ENCODE results near the gene DYRK1B.

Gene DYRK1B

DNA sequence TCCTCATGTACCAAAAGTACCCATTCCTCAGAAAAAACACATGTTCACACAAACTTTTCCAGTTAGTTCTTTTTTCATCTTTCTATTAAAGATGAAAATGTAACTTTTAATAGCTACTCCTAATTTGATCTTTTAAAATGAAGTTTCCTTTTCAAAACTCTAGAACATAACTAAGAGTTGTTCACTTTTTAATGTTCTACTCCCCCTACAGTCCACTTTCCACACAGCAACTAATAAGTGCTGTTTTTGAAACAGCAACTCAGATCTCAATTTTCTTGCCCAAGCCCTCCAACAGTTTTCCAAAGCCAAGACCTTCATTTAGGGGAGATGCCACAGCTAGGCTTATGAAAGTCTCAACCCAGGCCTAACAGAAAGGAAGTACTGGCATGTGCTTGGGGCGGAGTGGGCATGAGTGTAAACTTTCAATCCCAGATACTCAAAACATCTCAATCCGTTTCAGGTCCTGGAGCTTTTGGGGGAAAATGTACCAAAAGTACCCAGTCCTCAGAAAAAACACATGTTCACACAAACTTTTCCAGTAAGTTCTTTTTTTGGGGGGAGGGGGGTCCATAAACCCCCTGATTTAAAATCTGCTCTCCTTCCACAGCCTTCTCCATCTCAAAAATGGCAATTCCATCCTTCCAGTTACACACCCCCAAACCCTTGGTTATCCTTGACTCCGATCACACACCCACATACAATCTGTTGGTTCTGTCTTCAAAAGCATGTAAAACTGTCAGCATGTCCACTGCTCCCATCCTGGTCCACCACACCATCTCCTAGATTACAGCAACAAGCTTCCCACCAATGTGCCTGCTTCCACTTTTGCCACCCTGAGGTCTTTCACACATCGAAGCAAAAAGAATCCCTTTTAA lies 10.2 kb upstream of the DYRK1B start:
- H3K4me1 Mint-ChIP-seq (ENCODE audit: low read depth): peaks cover 47% of the 10 kb centered on the region
- H3K27me3 Mint-ChIP-seq: no peaks in the 10 kb centered on the region
- peak overlapping the region; percentile 97 for H3K4me3 Mint-ChIP-seq
- no peaks in the 10 kb centered on the region for H3K9me3 Mint-ChIP-seq (ENCODE audit: low read depth)
- H3K27ac Mint-ChIP-seq: peak overlapping the region; percentile 97
- peaks cover 11% of the 10 kb centered on the region for H3K36me3 Mint-ChIP-seq

DNA sequence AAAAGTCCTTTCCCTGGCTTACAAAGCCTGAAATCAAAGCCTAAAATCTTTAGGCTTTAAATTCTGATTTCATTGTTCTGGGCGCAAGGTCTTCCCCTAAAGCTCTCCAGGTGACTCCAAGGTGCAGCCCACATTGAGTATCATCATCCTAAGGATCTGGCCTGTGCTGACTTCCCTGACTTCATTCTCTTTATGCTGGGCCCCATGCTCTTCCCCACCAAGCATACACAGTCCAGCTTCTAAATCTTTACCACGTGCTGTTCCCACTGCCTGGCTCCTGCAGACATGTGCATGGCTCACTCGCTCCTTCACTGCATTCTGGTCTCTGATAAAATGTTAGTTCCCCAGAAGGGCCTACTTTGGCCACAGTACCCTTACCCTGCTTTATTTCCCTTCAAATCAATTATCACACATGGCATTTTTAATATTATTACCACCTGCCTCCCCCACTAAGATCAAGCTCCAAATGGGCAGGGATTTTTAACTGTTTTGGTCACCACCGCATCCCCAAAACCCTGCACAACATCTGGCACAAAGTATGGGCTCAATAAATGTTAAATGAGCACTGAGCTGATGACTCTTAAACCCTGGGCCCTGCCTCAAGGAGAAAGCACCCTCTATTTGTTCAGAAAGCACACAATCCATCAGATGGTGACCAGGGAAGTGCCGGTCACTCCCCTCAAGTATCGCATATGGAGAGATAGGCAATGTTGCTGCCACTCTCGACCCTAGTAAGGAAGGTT lies 8.9 kb upstream of the DYRK1B start:
- Mint-ChIP-seq H3K9me3 (ENCODE audit: low read depth) (no peaks in the 10 kb centered on the region), H3K27me3 (no peaks in the 10 kb centered on the region), H3K4me3 (peak overlapping the region; percentile 46), H3K36me3 (peaks cover 11% of the 10 kb centered on the region), H3K27ac (no peak overlapping the region), H3K4me1 (ENCODE audit: low read depth) (peaks cover 47% of the 10 kb centered on the region)

DNA sequence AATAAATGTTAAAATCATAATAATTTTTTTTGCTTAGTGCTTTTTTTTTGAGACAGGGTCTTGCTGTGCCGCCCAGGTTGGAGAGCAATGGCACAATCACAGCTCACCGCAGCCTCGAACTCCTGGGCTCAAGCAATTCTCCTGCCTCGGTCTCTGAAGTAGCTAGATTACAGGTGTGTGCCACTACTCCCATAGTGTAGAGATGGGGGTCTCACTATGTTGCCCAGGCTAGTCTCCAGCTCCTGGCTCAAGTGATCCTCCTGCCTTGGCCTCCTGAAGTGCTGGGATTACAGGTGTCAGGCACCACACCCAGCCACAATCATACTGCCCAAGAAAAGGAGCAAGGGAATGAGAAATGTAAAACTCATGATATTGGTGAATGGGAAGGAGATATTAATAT lies 7.1 kb upstream of the DYRK1B start:
- Mint-ChIP-seq H3K36me3 (peaks cover 16% of the 10 kb centered on the region), H3K9me3 (ENCODE audit: low read depth) (no peaks in the 10 kb centered on the region), H3K4me1 (ENCODE audit: low read depth) (peaks cover 38% of the 10 kb centered on the region), H3K27me3 (no peaks in the 10 kb centered on the region), H3K27ac (no peak overlapping the region), H3K4me3 (no peak overlapping the region)

DNA sequence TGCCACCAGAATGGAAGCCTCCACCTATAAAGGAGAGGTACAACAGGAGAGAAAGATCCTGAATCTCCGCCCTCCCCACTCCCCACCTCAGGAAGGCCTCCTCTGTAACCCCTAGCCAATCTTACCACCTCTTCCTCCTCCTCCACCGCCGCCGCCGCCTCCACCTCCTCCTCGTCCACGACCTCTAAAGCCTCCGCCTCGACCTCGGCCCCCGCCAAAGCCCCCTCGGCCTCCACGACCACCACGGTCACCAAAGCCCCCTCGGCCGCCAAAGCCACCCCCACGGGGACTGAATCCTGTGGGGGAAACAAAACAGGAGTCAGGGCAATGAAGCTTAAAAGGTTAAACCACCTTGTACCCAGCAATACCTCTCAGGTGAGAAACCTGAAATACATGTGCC lies 6.5 kb upstream of the DYRK1B start:
- Mint-ChIP-seq H3K27me3 (no peaks in the 10 kb centered on the region), H3K27ac (peak overlapping the region; percentile 41), H3K36me3 (peaks cover 16% of the 10 kb centered on the region), H3K4me3 (no peak overlapping the region), H3K4me1 (ENCODE audit: low read depth) (peaks cover 38% of the 10 kb centered on the region), H3K9me3 (ENCODE audit: low read depth) (no peaks in the 10 kb centered on the region)

DNA sequence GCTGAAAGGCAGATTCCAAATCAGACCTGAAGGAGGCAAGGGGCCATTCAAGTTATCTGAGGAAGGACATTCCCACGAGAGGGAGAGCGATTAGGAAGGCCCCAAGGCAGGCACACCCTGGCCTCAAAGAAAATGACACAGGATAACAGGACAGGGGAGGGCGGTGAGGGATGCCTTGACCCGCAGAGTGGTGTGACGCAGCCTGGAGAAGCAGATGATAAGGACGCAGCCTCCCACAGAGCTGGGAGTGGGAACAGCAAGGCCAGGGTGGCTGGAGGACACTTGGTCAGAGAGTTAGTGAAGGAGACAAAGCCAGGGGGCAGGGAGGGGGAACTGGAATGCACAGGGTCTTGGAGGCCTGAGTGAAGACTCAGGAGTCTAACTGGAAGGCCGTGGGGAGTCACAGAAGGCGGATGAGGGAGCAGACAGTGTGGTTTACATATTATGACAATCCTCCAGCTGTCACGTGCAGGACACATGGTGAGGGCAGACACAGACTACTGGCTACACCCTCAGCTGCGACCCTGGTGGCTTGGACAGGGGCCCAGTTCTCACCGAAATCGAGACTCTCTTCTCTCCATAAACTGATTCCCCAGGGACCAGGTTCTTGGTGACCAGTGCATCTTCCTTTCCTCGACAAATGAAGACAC lies 5.8 kb upstream of the DYRK1B start:
- H3K4me1 Mint-ChIP-seq (ENCODE audit: low read depth): peaks cover 34% of the 10 kb centered on the region
- no peaks in the 10 kb centered on the region for H3K27me3 Mint-ChIP-seq
- H3K4me3 Mint-ChIP-seq: no peak overlapping the region
- H3K9me3 Mint-ChIP-seq (ENCODE audit: low read depth): no peaks in the 10 kb centered on the region
- H3K36me3 Mint-ChIP-seq: peaks cover 15% of the 10 kb centered on the region
- H3K27ac Mint-ChIP-seq: no peak overlapping the region

DNA sequence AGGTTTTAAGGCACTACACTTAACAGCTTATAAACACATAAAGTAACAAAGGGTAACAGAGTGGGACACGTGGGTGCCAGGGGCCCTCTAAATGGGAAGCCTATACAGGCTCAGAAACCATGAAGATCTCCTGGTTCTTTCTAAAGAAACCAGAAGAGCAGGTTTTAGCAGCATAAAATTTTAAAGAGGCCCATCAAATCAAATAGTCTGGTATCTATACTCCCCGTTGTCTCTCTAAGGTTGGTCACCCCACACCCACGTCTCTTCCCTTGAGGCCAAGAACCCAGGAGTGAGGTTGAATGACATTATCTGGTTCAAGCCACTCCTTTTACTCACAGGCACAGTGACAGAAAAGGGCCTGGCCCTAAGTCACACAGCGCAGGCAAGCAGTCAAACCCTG lies 4.6 kb upstream of the DYRK1B start:
- Mint-ChIP-seq H3K36me3 (peaks cover 8% of the 10 kb centered on the region), H3K4me1 (ENCODE audit: low read depth) (peaks cover 31% of the 10 kb centered on the region), H3K4me3 (no peak overlapping the region), H3K9me3 (ENCODE audit: low read depth) (no peaks in the 10 kb centered on the region), H3K27ac (no peak overlapping the region), H3K27me3 (no peaks in the 10 kb centered on the region)

DNA sequence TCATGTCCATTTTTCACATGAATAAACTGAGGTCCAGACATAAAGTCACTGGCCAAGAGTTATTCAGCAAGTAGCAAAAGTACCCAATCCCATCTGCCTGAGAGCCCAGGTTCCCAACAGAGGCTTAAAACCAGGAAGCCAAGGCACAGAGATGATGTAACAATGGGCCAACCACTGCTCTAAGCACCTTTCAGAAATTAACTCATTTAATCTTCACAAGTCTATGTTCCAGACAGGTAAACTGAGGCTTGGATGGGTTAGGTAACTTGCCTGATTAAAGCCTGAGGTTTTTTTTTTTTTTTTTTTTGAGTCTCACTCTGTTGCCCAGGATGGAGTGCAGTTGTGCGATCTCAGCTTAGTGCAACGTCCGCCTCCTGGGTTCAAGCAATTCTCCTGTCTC lies 4.0 kb upstream of the DYRK1B start:
- H3K36me3 Mint-ChIP-seq: peaks cover 8% of the 10 kb centered on the region

DNA sequence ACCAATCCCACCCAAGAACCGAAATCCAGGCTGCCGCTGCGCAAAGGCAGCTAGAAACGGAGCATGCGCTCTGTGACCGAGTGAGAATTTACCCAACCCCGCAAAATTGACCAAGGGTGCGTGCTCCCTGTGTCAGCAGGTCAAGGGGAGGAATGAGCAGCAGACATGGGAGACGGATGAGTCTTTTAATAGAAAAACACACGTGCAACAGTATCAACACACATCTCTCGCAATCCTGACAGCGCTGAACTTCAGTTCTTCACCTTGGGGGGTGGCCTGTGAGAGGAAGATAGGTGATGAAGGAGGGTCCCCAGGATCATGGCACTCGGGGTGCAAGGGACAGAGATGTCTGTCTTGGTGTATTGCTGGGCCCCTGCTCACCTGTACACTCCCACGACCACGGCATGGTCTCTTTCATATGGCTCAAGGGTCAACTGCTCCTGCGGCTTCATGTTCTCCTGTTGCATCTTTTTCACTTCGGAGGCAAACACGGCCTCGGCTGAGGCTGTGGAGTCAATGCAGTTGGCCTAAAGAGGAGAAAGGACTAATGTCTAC lies 402 bp upstream of the DYRK1B start:
- no peaks in the 10 kb centered on the region for H3K9me3 Mint-ChIP-seq (ENCODE audit: low read depth)
- peaks cover 24% of the 10 kb centered on the region for H3K4me1 Mint-ChIP-seq (ENCODE audit: low read depth)
- no peaks in the 10 kb centered on the region for H3K27me3 Mint-ChIP-seq
- peaks cover 8% of the 10 kb centered on the region for H3K36me3 Mint-ChIP-seq
- peak overlapping the region; percentile 86 for H3K27ac Mint-ChIP-seq
- peak overlapping the region; percentile 82 for H3K4me3 Mint-ChIP-seq

More for the DNA sequence above, 4.0 kb upstream of the DYRK1B start:
- Mint-ChIP-seq H3K9me3 (ENCODE audit: low read depth) (no peaks in the 10 kb centered on the region), H3K27me3 (no peaks in the 10 kb centered on the region), H3K4me1 (ENCODE audit: low read depth) (peaks cover 28% of the 10 kb centered on the region), H3K4me3 (no peak overlapping the region), H3K27ac (no peak overlapping the region)

DNA sequence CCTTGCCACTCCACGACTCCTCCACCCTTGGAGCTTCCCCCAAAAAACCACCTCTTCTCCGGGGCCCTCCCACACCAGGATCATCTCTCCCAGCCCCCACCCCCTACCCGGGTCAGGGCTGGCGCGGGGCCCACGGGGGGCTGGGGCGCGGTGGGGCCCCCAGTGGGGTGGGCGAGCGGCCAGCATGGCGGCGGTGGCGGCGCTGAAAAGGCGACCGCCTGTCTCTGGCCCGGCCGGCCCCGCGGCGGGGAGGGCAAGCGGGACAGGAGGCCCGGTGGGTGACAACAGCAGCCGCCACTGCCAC lies 850 bp downstream of the DYRK1B start:
- Mint-ChIP-seq H3K27ac (no peak overlapping the region), H3K36me3 (peaks cover 11% of the 10 kb centered on the region), H3K27me3 (no peaks in the 10 kb centered on the region), H3K4me3 (peak overlapping the region; percentile 75), H3K9me3 (ENCODE audit: low read depth) (no peaks in the 10 kb centered on the region), H3K4me1 (ENCODE audit: low read depth) (peaks cover 27% of the 10 kb centered on the region)

DNA sequence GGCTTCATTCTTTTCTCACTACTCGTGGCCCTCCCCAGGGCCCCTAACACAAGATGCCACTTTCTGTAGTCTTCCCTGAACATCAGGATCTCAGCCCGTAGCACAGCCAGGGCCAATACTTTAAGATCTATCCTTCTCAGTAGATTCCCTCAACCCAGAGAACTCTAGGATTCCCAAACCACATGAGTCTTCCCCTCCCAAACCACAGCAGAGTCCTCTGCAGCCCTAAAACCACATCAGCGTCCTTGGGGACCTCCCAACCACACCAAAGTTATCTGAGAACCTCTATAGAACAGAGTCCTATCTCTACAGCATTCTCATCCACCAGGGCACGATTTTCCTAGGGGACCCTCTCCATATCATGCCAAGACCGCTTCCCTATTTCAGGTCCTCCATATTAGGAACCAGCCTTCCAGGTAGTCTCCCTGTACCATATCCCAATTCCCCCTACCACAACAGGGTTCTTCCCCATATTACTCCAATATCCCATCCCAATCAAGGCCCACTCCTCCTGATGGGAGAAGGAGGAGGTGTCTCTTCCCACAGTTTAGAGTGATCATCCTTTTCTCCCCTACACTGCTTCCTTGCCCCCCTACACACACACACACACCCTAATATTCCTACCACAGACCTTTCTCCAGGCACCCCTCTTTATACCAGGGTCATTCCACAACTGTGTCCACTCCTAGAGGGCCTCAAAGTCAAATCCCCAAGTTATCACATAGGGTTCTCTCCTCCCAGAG lies 1.4 kb downstream of the DYRK1B start:
- Mint-ChIP-seq H3K36me3 (peaks cover 9% of the 10 kb centered on the region), H3K27ac (peak overlapping the region; percentile 76), H3K27me3 (no peaks in the 10 kb centered on the region), H3K4me3 (peak overlapping the region; percentile 75), H3K4me1 (ENCODE audit: low read depth) (peaks cover 27% of the 10 kb centered on the region), H3K9me3 (ENCODE audit: low read depth) (no peaks in the 10 kb centered on the region)

DNA sequence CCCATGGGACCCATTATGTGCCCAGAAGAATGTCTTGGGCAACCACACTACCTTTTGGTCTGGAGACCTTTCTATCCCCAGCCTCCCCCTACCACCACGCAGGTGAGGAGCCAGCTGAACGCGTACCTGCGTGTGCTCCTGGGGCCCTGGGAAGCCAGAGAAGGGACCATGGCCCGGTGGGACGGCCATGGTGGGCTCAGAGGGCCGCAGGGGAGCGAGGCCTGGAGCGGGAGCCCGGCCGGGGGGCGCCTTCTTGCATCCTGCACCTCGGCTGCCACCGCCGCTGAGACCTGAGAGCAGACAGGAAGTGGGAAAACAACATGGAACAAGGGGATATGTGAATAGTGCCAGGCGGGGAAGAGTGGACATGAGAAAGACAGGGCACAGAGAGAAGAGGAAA lies 2.3 kb downstream of the DYRK1B start:
- H3K9me3 Mint-ChIP-seq (ENCODE audit: low read depth): no peaks in the 10 kb centered on the region
- peaks cover 27% of the 10 kb centered on the region for H3K4me1 Mint-ChIP-seq (ENCODE audit: low read depth)
- H3K36me3 Mint-ChIP-seq: peaks cover 7% of the 10 kb centered on the region
- H3K27me3 Mint-ChIP-seq: no peaks in the 10 kb centered on the region
- H3K4me3 Mint-ChIP-seq: peak overlapping the region; percentile 75
- no peak overlapping the region for H3K27ac Mint-ChIP-seq

DNA sequence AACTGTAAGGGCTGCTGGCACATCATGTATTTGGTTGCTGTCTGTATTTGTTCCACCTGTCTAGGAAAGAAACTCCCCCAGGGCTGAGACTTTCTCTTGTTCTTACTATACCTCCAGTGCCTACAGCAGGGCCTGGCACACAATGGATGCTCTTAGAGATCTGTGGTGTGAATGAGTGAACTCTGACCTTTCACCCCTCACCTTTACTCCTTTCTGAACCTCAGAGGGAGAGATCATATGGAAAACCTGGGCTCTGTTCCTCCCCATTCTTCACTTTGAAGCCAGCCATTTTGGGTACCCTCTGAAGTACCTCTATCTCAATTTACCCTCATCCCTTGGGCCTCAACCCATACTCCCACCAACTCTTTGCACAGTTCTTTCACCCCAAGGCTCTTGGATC lies 3.1 kb downstream of the DYRK1B start:
- H3K27me3 Mint-ChIP-seq: no peaks in the 10 kb centered on the region
- H3K4me3 Mint-ChIP-seq: no peak overlapping the region
- peaks cover 6% of the 10 kb centered on the region for H3K36me3 Mint-ChIP-seq
- no peaks in the 10 kb centered on the region for H3K9me3 Mint-ChIP-seq (ENCODE audit: low read depth)
- H3K27ac Mint-ChIP-seq: no peak overlapping the region
- peaks cover 27% of the 10 kb centered on the region for H3K4me1 Mint-ChIP-seq (ENCODE audit: low read depth)

DNA sequence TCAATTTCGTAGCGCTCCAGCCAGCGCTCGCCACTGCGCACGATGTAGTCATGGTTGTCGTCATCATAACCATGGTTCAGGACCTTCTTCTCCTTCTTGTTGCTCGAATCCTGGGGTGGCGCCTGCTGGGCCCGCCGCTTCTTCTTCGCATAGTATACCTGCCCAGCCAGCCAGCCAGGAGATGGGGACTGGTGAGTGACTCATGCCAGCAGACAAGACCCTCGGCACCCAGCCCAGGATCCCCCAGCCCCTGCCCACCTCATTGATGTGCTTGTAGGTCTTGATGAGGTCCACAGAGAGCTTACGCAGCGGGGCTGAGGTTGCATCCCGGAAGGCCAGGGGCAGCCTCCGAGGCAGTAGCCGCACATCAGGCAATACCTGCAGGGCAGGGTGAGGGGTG lies 3.6 kb downstream of the DYRK1B start:
- no peak overlapping the region for H3K27ac Mint-ChIP-seq
- H3K36me3 Mint-ChIP-seq: peaks cover 6% of the 10 kb centered on the region
- H3K4me1 Mint-ChIP-seq (ENCODE audit: low read depth): peaks cover 27% of the 10 kb centered on the region
- no peak overlapping the region for H3K4me3 Mint-ChIP-seq
- H3K27me3 Mint-ChIP-seq: no peaks in the 10 kb centered on the region
- no peaks in the 10 kb centered on the region for H3K9me3 Mint-ChIP-seq (ENCODE audit: low read depth)

DNA sequence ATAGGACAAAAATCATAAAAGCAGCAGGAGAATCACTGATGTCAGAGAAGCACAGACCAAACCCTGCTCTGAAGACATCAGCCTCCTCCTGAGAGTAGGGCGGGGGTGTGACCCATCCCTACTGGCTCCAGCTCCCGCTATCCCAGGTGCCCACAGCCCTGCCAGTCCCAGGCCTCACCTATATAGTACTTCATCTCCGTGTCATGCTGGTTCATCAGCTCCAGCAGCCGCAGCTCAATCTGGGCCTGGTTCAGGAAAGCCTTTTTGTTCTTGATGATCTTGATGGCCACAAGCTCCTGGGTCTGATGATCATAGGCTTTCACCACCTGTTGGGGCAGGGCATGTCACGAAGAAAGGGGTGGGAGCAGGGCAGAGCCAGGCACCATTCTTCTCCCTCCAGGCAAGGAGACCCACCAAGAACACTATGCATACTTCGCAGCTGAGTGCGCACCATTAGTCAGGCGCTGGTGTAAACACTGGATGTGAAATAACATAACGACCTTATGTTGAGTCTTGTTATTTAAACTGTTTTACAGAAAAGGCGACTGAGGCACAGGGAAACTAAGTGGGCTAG lies 4.2 kb downstream of the DYRK1B start:
- H3K27me3 Mint-ChIP-seq: no peaks in the 10 kb centered on the region
- peaks cover 6% of the 10 kb centered on the region for H3K36me3 Mint-ChIP-seq
- no peak overlapping the region for H3K27ac Mint-ChIP-seq
- H3K4me3 Mint-ChIP-seq: no peak overlapping the region
- peaks cover 28% of the 10 kb centered on the region for H3K4me1 Mint-ChIP-seq (ENCODE audit: low read depth)
- H3K9me3 Mint-ChIP-seq (ENCODE audit: low read depth): no peaks in the 10 kb centered on the region

All from activated naive CD8-positive, alpha-beta T cell (primary cell).